HepG2 (cell line): ENCODE results near the gene ZNF575. TPM values are rescaled to one million over a fixed set of nuclear protein-coding genes. Genes with fewer than 3 reads are reported as not detected.
A peak's percentile ranks its signal among the peaks of the same experiment; 100 is the strongest.

Experiments used
- ATAC-seq: fragments of 200-7000 bp; cut with Tn5 transposase; 3 replicates; pipeline ENCODE4 v1.9.1; 2020; ENCODE audit warnings: mild to moderate bottlenecking, moderate library complexity
- BruUV-seq: library from RNA; stranded (reverse); fragments of 400-500 nt; replicated peaks from 2 replicates; lab custom pipeline; 2021; lab: Mats Ljungman, UMichigan
- CTCF ChIA-PET: fragments of 300-600 bp; formaldehyde crosslinking; extraction: SDS; loops from one replicate; lab custom pipeline; 2021; ENCODE audit warnings: low total read pairs, inconsistent platforms, low intra/inter-chr PET ratio; lab: Yijun Ruan, JAX
- POLR2A ChIA-PET: fragments of 350-600 bp; sonication (Branson Sonifier 250); formaldehyde crosslinking; loops from one replicate; lab custom pipeline; 2020; ENCODE audit warnings: antibody characterized with exemption, inconsistent platforms; lab: Yijun Ruan, JAX
- DNase-seq: peaks from one replicate; pipeline ENCODE4 v3.0.0-alpha.2; 2015; ENCODE audit warnings: low spot score
- FAIRE-seq: peaks from 3 replicates; lab custom pipeline; 2011; peaks lifted over from hg19 to GRCh38; lab: Jason Lieb, UNC
- H2AFZ ChIP-seq: one replicate; pipeline ENCODE4 v1.6.1; 2011; ENCODE audit warnings: low read length, inconsistent platforms
- H3K27ac ChIP-seq: fragments of 300-600 bp; 3 replicates; pipeline ENCODE4 v1.8.0; 2011; ENCODE audit warnings: mixed run types, mild to moderate bottlenecking, mixed read lengths, low read length, inconsistent platforms; ENCODE audit not compliant: insufficient read depth; ENCODE audit errors: extremely low read length
- H3K27me3 ChIP-seq, 2 experiments: fragments of 200-600 bp in 1 of 2; 2 replicates in 1 of 2; 3 replicates in 1 of 2; pipeline versions ENCODE4 v1.6.0 to v1.8.0; 2011; ENCODE audit warnings: low read length in 2 of 2, mild to moderate bottlenecking in 2 of 2, moderate library complexity in 2 of 2, inconsistent platforms in 1 of 2; ENCODE audit not compliant: insufficient read depth in 2 of 2, control insufficient read depth in 1 of 2
- H3K36me3 ChIP-seq, 2 experiments: fragments of 200-600 bp in 1 of 2; replicated peaks in 1 of 2; 2 replicates in 1 of 2; 3 replicates in 1 of 2; pipeline versions ENCODE4 v1.5.1 to v1.8.0; 2011; ENCODE audit warnings: low read length in 2 of 2, inconsistent platforms in 1 of 2; ENCODE audit not compliant: insufficient read depth in 2 of 2, control insufficient read depth in 1 of 2
- H3K4me1 ChIP-seq: 2 replicates; pipeline ENCODE4 v1.5.1; 2012; ENCODE audit warnings: low read length, inconsistent platforms; ENCODE audit not compliant: insufficient read depth
- H3K4me2 ChIP-seq: 2 replicates; pipeline ENCODE4 v1.6.0; 2011; ENCODE audit warnings: low read depth, low read length, inconsistent platforms
- H3K4me3 ChIP-seq, 3 experiments: fragments of 200-600 bp in 1 of 3; sonication (generic), shearing (Covaris generic) in 1 of 3; replicated peaks in 1 of 3; 2 replicates each; pipeline ENCODE4 v1.5.1; 2011 to 2016; ENCODE audit warnings: low read length in 3 of 3, inconsistent platforms in 2 of 3, low read depth in 2 of 3, mild to moderate bottlenecking in 2 of 3, control low read depth in 1 of 3, mixed read lengths in 1 of 3; ENCODE audit not compliant: insufficient read depth in 1 of 3
- H3K79me2 ChIP-seq: one replicate; pipeline ENCODE4 v1.6.1; 2011; ENCODE audit warnings: low read length, inconsistent platforms; ENCODE audit not compliant: insufficient read depth
- H3K9ac ChIP-seq: 2 replicates; pipeline ENCODE4 v1.6.0; 2011; ENCODE audit warnings: mild to moderate bottlenecking, low read depth, low read length, inconsistent platforms; ENCODE audit not compliant: insufficient read depth
- H3K9me3 ChIP-seq: 2 replicates; pipeline ENCODE4 v1.5.1; 2012; ENCODE audit warnings: mild to moderate bottlenecking, low read length
- H4K20me1 ChIP-seq: 2 replicates; pipeline ENCODE4 v1.6.0; 2011; ENCODE audit warnings: inconsistent platforms, mild to moderate bottlenecking, low read length, moderate library complexity; ENCODE audit not compliant: insufficient read depth
- ARNT ChIP-seq: fragments of 450-650 bp; IDR thresholded peaks from 2 replicates; pipeline ENCODE4 v1.6.1; 2017
- DZIP1 ChIP-seq: sonication (generic); formaldehyde crosslinking; IDR thresholded peaks from 2 replicates; pipeline ENCODE4 v1.5.0; 2020; ENCODE audit warnings: mild to moderate bottlenecking, missing genetic modification reagents
- EEA1 ChIP-seq: sonication (generic); formaldehyde crosslinking; IDR thresholded peaks from 2 replicates; pipeline ENCODE4 v1.5.1; 2020; ENCODE audit warnings: mild to moderate bottlenecking, missing genetic modification reagents, borderline replicate concordance
- EZH2 ChIP-seq: conservative IDR thresholded peaks from 2 replicates; pipeline ENCODE4 v1.6.1; 2012; ENCODE audit warnings: mild to moderate bottlenecking, low read depth, low read length, moderate library complexity
- FUBP1 ChIP-seq: sonication (generic); formaldehyde crosslinking; IDR thresholded peaks from 2 replicates; pipeline ENCODE4 v1.5.1; 2020; ENCODE audit warnings: missing genetic modification reagents, mild to moderate bottlenecking, borderline replicate concordance
- IKZF4 ChIP-seq: sonication (generic); formaldehyde crosslinking; IDR thresholded peaks from 2 replicates; pipeline ENCODE4 v1.5.1; 2020; ENCODE audit warnings: borderline replicate concordance, mild to moderate bottlenecking, low read depth, missing genetic modification reagents; ENCODE audit errors: not compliant biosample characterization
- NAIF1 ChIP-seq: sonication (generic); formaldehyde crosslinking; IDR thresholded peaks from 2 replicates; pipeline ENCODE4 v1.5.0; 2020; ENCODE audit warnings: mild to moderate bottlenecking, missing genetic modification reagents, borderline replicate concordance
- NFATC3 ChIP-seq: sonication (generic); formaldehyde crosslinking; IDR thresholded peaks from 2 replicates; pipeline ENCODE4 v1.5.1; 2020; ENCODE audit warnings: mild to moderate bottlenecking, missing genetic modification reagents
- NFIC ChIP-seq: IDR thresholded peaks from 2 replicates; pipeline ENCODE4 v1.6.1; 2012; ENCODE audit warnings: mild to moderate bottlenecking, low read length, inconsistent platforms
- NFYC ChIP-seq: IDR thresholded peaks from 2 replicates; pipeline ENCODE4 v1.6.1; 2016; ENCODE audit warnings: missing genetic modification reagents, missing compliant biosample characterization
- PITX1 ChIP-seq: sonication (generic); formaldehyde crosslinking; IDR thresholded peaks from 2 replicates; pipeline ENCODE4 v1.5.1; 2020; ENCODE audit warnings: mild to moderate bottlenecking, missing genetic modification reagents
- SALL2 ChIP-seq: sonication (generic); formaldehyde crosslinking; IDR thresholded peaks from 2 replicates; pipeline ENCODE4 v1.8.1; 2023; ENCODE audit warnings: mild to moderate bottlenecking, missing genetic modification reagents, inconsistent platforms
- TBX2 ChIP-seq: sonication (generic); formaldehyde crosslinking; IDR thresholded peaks from 2 replicates; pipeline ENCODE4 v1.5.0; 2020; ENCODE audit warnings: missing genetic modification reagents, mild to moderate bottlenecking, borderline replicate concordance
- THAP8 ChIP-seq: sonication (generic); formaldehyde crosslinking; IDR thresholded peaks from 2 replicates; pipeline ENCODE4 v1.5.1; 2020; ENCODE audit warnings: missing genetic modification reagents, mild to moderate bottlenecking, borderline replicate concordance
- ZBTB1 ChIP-seq: sonication (generic); formaldehyde crosslinking; IDR thresholded peaks from 2 replicates; pipeline ENCODE4 v1.4.0; 2020; ENCODE audit warnings: missing genetic modification reagents, borderline replicate concordance
- ZNF160 ChIP-seq: sonication (generic); formaldehyde crosslinking; IDR thresholded peaks from 2 replicates; pipeline ENCODE4 v1.8.0; 2022; ENCODE audit warnings: mild to moderate bottlenecking, inconsistent platforms, missing genetic modification reagents
- ZNF546 ChIP-seq: sonication (generic); formaldehyde crosslinking; conservative IDR thresholded peaks from 2 replicates; pipeline ENCODE4 v1.8.1; 2023; ENCODE audit warnings: mild to moderate bottlenecking, missing genetic modification reagents
- ZNF776 ChIP-seq: sonication (generic); formaldehyde crosslinking; IDR thresholded peaks from 2 replicates; pipeline ENCODE4 v1.4.0; 2020; ENCODE audit warnings: mild to moderate bottlenecking, missing genetic modification reagents
- WGBS: methylation state at CpG from one replicate; pipeline ENCODE4 v1.1.6; 2017; ENCODE audit warnings: low lambda C conversion rate; 5-methylcytosine and 5-hydroxymethylcytosine counted together
- in situ Hi-C: cut with HindIII; loops from 2 replicates; pipeline ENCODE4 v1.10.0; 2017; ENCODE audit warnings: low pct_unique_long_range_greater_than_20kb; ENCODE audit not compliant: extremely low pct_ligation_motif_present
- intact Hi-C: fragments of 100-400 bp; cut with micrococcal nuclease; formaldehyde crosslinking; loops from one replicate; pipeline ENCODE4 v1.10.0; 2022; ENCODE audit not compliant: unreplicated experiment
- polyA plus RNA-seq, 8 experiments: library from polyadenylated mRNA; depleted of rRNA in 3 of 8; stranded (reverse) in 7 of 8; unstranded in 1 of 8; fragments of >200 nt; fragmentation: Illumina TruSeq in 4 of 8; extraction: Trizol in 4 of 8; gene quantifications; 2 replicates each; pipeline versions ENCODE4 v1.2.1 to v1.2.3, GENCODE V29; 2011 to 2016; ENCODE audit warnings: low read depth in 4 of 8, missing spikeins in 1 of 8, mixed read lengths in 1 of 8; ENCODE audit not compliant: insufficient read depth in 1 of 8
- total RNA-seq, 5 experiments: library from RNA; depleted of rRNA; stranded (reverse); fragments of >200 nt; fragmentation: Illumina TruSeq; extraction: Trizol; gene quantifications; 2 replicates each; pipeline ENCODE4 v1.2.3, GENCODE V29; 2016; ENCODE audit warnings: low read depth in 1 of 5

ZNF575 gene
- total and polyA plus RNA-seq, 2 of the 13 experiments (the other 11 are each of a cell fraction or from before 2014, with no cell fraction given) = 0.17 to 0.27 TPM

- peak; percentile 65; the same call in 1 of the 2 replicates for TF ChIP-seq NAIF1 (CRISPR knock-in tag)
- TF ChIP-seq SALL2 (CRISPR knock-in tag) = no peak
- no peak for TF ChIP-seq EEA1 (CRISPR knock-in tag)
Observed at GRCh38 chr19:43532962-43533545, at the start of gene ZNF575 (continued).

GRCh38 chr19:43483281-43483680, 49.7 kb upstream of the ZNF575 start:
- CTCF ChIA-PET = no interaction called here
- H3K27ac ChIP-seq = no peak overlapping the region
- ATAC-seq = no peak
- H3K9me3 ChIP-seq = no peaks in the 10 kb centered on the region
- H4K20me1 ChIP-seq = no peaks in the 10 kb centered on the region
- H3K9ac ChIP-seq = no peak overlapping the region
- POLR2A ChIA-PET = interaction anchor here (1.2 to 5.5 kb wide), 4 partner anchors 11 to 21 kb away, joined by 3 to 17 read pairs (median 7); partner anchors contain the start of gene PHLDB3
- WGBS = 96% methylated on average over 6 of the region's 6 CpGs
- in situ Hi-C loops (no loop called here), intact Hi-C loops (no loop called here)
- no peak overlapping the region for H3K4me3 ChIP-seq
- TF ChIP-seq IKZF4 (CRISPR knock-in tag) (no peak), PITX1 (CRISPR knock-in tag) (no peak), DZIP1 (CRISPR knock-in tag) (no peak), NFATC3 (CRISPR knock-in tag) (no peak), NFYC (CRISPR knock-in tag) (no peak), TBX2 (CRISPR knock-in tag) (no peak), EZH2 (no peak), FUBP1 (CRISPR knock-in tag) (no peak), ZNF546 (CRISPR knock-in tag) (no peak), ZNF160 (CRISPR knock-in tag) (no peak), ZBTB1 (CRISPR knock-in tag) (no peak), ARNT (no peak), NFIC (no peak), ZNF776 (CRISPR knock-in tag) (no peak), THAP8 (CRISPR knock-in tag) (no peak)
- H3K4me2 ChIP-seq = no peak overlapping the region
- FAIRE-seq = no peak
- no peak overlapping the region for H2AFZ ChIP-seq
- H3K27me3 ChIP-seq = no peaks in the 10 kb centered on the region
- H3K79me2 ChIP-seq = no peaks in the 10 kb centered on the region
- DNase-seq = no peak
- H3K36me3 ChIP-seq = no peaks in the 10 kb centered on the region; a peak in 1 of 5 replicates
- no peaks in the 10 kb centered on the region for H3K4me1 ChIP-seq
- no TSS peak for BruUV-seq
